Osteoblast (primary cell): ENCODE data around the gene VPS37B. TPM values are rescaled to one million over a fixed set of nuclear protein-coding genes. Genes with fewer than 3 reads are reported as not detected.

Experiments used
- DNase-seq: peaks from one replicate; pipeline ENCODE4 v3.0.0; 2011; ENCODE audit warnings: low spot score, mixed read lengths; ENCODE audit not compliant: insufficient read length; ENCODE audit errors: missing footprints
- H2AFZ ChIP-seq: 2 replicates; pipeline ENCODE4 v1.6.0; 2011; ENCODE audit warnings: mild to moderate bottlenecking, low read length
- H3K27ac ChIP-seq: 2 replicates; pipeline ENCODE4 v1.5.1; 2011; ENCODE audit warnings: mild to moderate bottlenecking, low read depth, low read length, moderate library complexity
- H3K27me3 ChIP-seq: 2 replicates; pipeline ENCODE4 v1.6.0; 2012; ENCODE audit warnings: mild to moderate bottlenecking, control low read depth, inconsistent platforms, low read length, moderate library complexity; ENCODE audit not compliant: insufficient read depth
- H3K36me3 ChIP-seq: 2 replicates; pipeline ENCODE4 v1.5.1; 2011; ENCODE audit warnings: mild to moderate bottlenecking, low read length, control low read depth, moderate library complexity; ENCODE audit not compliant: insufficient read depth
- H3K4me1 ChIP-seq: 2 replicates; pipeline ENCODE4 v1.5.1; 2011; ENCODE audit warnings: mild to moderate bottlenecking, low read length, control low read depth, moderate library complexity; ENCODE audit not compliant: insufficient read depth
- H3K4me2 ChIP-seq: 2 replicates; pipeline ENCODE4 v1.6.0; 2011; ENCODE audit warnings: mild to moderate bottlenecking, low read length; ENCODE audit not compliant: insufficient read depth
- H3K4me3 ChIP-seq: fragments of 200-600 bp; sonication (generic); 3 replicates; pipeline ENCODE4 v1.5.1; 2012; ENCODE audit warnings: mild to moderate bottlenecking, low read length, inconsistent platforms; ENCODE audit not compliant: insufficient read depth
- H3K79me2 ChIP-seq: 2 replicates; pipeline ENCODE4 v1.6.0; 2012; ENCODE audit warnings: mild to moderate bottlenecking, low read length, control low read depth, inconsistent platforms; ENCODE audit not compliant: insufficient read depth
- H3K9me3 ChIP-seq: 2 replicates; pipeline ENCODE4 v1.5.1; 2011; ENCODE audit warnings: low read depth, low read length, control low read depth
- H4K20me1 ChIP-seq: 2 replicates; pipeline ENCODE4 v1.6.0; 2012; ENCODE audit warnings: mild to moderate bottlenecking, low read length, control low read depth; ENCODE audit not compliant: insufficient read depth
- total RNA-seq: library from RNA; depleted of rRNA; stranded (reverse); fragments of >200 nt; gene quantifications from 2 replicates; pipeline ENCODE4 v1.2.3, GENCODE V29; 2012
- TF ChIP-seq, protein P1 (sequence below): IDR thresholded peaks from 2 replicates; pipeline ENCODE4 v1.5.1; 2011; ENCODE audit warnings: mild to moderate bottlenecking, low read depth, low read length, moderate library complexity; ENCODE audit errors: extremely low read depth

The VPS37B gene
- total RNA-seq, 1 donor, result 19.2 TPM

DNA sequence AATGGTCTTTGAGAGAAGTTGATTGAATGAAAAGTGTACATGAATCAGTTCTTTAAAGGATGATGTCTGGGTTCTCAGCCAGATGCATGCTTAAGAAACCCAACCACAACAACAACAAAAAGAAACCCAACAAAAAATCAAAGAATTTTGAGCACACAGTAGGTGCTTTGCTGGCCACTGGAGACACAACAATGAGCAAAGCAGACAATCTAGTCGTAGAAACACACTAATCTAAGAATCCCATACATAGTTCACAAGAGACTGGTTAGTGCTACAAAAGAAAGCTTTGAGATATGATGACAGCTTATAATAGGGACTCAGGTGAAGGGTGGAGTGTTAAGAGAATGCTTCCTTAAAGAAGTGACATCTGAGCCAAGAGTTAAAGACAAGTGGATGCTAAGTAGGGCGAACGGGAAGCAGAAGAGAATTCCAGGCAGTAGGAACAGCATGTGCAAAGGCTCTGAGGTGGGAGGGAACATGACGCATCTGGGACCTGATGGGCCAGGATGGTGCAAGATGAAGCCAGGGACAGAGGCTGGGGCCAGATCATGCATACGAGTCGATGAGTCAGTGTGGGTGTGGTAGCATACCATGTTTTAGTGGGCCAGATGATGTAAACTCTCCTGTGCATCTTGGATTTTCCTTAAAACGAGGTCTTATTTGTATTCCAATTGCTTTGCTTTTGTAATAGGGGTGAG lies 65.3 kb downstream of the VPS37B start:
- no peak overlapping the region for H2AFZ ChIP-seq
- H3K27ac ChIP-seq, result no peak overlapping the region
- peaks cover 5% of the 10 kb centered on the region for H3K27me3 ChIP-seq
- peak; percentile 93 for DNase-seq
- TF ChIP-seq, protein P1, sequence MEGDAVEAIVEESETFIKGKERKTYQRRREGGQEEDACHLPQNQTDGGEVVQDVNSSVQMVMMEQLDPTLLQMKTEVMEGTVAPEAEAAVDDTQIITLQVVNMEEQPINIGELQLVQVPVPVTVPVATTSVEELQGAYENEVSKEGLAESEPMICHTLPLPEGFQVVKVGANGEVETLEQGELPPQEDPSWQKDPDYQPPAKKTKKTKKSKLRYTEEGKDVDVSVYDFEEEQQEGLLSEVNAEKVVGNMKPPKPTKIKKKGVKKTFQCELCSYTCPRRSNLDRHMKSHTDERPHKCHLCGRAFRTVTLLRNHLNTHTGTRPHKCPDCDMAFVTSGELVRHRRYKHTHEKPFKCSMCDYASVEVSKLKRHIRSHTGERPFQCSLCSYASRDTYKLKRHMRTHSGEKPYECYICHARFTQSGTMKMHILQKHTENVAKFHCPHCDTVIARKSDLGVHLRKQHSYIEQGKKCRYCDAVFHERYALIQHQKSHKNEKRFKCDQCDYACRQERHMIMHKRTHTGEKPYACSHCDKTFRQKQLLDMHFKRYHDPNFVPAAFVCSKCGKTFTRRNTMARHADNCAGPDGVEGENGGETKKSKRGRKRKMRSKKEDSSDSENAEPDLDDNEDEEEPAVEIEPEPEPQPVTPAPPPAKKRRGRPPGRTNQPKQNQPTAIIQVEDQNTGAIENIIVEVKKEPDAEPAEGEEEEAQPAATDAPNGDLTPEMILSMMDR, result no peak
- H4K20me1 ChIP-seq, result no peaks in the 10 kb centered on the region
- no peak overlapping the region for H3K4me2 ChIP-seq
- H3K79me2 ChIP-seq, result no peaks in the 10 kb centered on the region
- H3K36me3 ChIP-seq, result no peaks in the 10 kb centered on the region
- peaks cover 4% of the 10 kb centered on the region for H3K4me1 ChIP-seq
- no peaks in the 10 kb centered on the region for H3K9me3 ChIP-seq
- H3K4me3 ChIP-seq, result no peak overlapping the region

DNA sequence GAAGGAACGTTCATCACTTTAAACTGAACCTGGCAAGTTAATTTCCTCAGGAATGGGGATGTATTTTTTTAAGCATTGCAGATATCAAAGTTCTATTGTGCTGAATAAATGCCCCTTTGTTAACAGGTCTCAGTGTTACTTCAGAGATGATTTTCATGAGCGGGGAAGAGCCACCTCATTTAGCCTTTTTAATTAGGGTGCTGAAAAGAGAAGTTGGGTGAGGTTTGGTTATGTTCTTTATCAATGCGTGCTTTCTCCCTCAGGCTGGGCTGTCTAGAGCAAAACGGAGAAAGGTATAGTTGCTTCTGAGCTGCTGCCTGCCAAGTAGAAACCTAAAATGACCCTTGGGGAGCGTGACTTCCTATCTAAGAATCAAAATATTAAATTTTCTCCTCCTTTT lies 68.7 kb downstream of the VPS37B start:
- Histone ChIP-seq H4K20me1 (no peaks in the 10 kb centered on the region), H3K4me2 (peak overlapping the region; percentile 89), H3K4me1 (no peaks in the 10 kb centered on the region), H3K27me3 (peaks cover 8% of the 10 kb centered on the region), H3K9me3 (no peaks in the 10 kb centered on the region), H2AFZ (no peak overlapping the region), H3K27ac (no peak overlapping the region), H3K79me2 (no peaks in the 10 kb centered on the region), H3K36me3 (no peaks in the 10 kb centered on the region), H3K4me3 (no peak overlapping the region)
- TF ChIP-seq, protein P1, result no peak
- no peak for DNase-seq

DNA sequence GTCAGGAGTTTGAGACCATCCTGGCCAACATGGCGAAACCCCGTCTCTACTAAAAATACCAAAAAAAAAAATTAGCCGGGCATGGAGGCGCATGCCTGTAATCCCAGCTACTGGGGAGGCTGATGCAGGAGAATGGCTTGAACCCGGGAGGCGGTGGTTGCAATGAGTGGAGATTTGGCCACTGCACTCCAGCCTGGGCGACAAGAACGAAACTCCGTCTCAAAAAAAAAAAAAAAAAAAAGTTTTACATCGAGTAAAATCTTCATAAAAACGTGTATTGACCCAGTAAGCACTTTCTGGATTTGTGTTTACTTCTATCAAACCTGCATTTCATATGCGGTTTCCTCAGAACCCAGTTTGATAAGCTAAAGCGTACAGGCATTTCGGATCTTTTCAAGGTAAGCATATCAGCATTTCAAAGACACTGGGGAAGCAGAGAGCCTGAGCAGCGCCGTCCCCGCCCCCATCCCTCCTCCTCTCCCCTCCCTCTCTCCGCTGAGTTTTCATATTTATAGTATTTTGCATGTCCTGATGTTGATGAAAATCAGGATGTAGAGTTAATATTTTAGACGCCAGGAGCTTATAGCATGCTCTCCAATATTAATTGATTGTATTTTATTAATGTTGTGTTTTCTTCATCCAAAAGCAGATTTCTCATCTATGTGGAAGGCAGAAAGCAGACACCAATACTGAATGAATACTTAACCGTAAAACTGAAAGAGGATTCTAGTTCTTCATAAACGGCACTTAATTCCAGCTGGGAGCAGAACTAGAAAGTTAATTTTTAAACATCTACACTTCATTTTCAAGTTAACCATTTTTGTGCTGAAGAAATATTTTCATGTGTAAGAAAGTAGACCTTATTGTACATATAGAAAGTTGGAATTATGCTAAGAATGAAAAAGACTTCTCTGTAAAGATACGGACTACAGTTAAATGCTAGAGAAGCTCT lies 69.9 kb downstream of the VPS37B start:
- peak overlapping the region; percentile 64 for H3K4me3 ChIP-seq
- DNase-seq, result peak; percentile 86
- TF ChIP-seq, protein P1, result no peak
- peaks cover 8% of the 10 kb centered on the region for H3K27me3 ChIP-seq
- H3K27ac ChIP-seq, result no peak overlapping the region
- H3K4me2 ChIP-seq, result peak overlapping the region; percentile 89
- H4K20me1 ChIP-seq, result no peaks in the 10 kb centered on the region
- H3K36me3 ChIP-seq, result no peaks in the 10 kb centered on the region
- no peaks in the 10 kb centered on the region for H3K4me1 ChIP-seq
- no peaks in the 10 kb centered on the region for H3K9me3 ChIP-seq
- peak overlapping the region; percentile 70 for H2AFZ ChIP-seq
- no peaks in the 10 kb centered on the region for H3K79me2 ChIP-seq

DNA sequence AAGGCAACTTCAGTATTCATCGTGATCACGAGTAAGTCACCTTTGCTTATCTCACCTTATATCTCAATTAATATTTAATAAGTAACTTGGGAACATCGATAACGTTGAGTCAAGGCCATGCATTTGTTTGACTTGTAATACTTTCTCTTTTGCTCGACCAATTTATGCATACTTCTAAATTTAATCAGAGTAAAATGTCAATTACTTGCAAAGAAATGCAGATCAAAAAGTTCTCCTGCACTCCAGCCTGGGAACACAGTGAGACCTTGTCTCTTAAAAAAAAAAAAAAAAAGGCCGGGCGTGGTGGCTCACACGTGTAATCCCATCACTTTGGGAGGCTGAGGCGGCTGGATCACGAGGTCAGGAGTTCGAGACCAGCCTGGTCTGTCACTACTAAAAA lies 72.5 kb downstream of the VPS37B start:
- no peak for DNase-seq
- Histone ChIP-seq H3K9me3 (no peaks in the 10 kb centered on the region), H4K20me1 (no peaks in the 10 kb centered on the region), H3K4me1 (no peaks in the 10 kb centered on the region), H3K4me2 (no peak overlapping the region), H3K36me3 (no peaks in the 10 kb centered on the region), H3K27me3 (peaks cover 8% of the 10 kb centered on the region), H3K27ac (no peak overlapping the region), H3K79me2 (no peaks in the 10 kb centered on the region), H3K4me3 (no peak overlapping the region), H2AFZ (no peak overlapping the region)
- TF ChIP-seq, protein P1, result no peak
